ENCODE results near the gene MYO1D. TPM values are rescaled to one million over a fixed set of nuclear protein-coding genes. Genes with fewer than 3 reads are reported as not detected.

The MYO1D gene
- total RNA-seq, 2 donors from 2014 or later = 238 to 382 TPM

DNA sequence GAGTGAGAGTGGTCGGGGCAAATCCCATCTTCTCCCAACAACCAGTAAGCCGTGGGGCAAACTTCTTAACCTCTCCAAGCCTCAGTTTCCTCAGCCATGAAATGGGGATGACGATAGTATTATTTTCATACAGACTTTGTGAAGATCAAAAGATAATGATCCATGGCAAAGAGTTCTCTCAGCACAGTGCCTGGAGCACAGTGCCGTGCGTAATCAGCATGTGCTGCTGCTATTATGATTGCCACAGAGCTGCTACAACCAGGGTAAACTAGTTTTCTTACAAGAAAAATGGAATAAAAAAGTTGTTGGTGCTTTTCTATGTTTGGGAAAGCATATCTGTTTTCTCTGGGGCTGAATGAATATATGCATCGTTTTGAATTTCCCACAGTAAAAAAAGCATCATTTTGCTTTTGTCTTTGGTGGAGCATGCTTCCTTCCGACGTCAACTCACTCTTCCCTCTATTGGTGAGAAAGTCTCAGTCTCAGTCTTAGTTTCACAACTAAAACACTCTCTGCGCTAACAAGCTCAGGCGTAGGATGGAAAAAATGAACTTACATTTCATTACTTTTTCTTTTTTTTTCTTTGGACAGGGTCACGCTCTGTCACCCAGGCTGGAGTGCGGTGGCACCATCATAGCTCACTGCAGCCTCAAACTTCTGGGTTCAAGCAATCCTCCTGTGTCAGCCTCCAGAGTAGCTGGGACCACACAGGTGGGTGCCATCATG, 352.9 kb downstream of the MYO1D start:
- Histone ChIP-seq H3K9me3 (no peaks in the 10 kb centered on the region), H3K36me3 (no peaks in the 10 kb centered on the region), H3K4me1 (peaks cover 1% of the 10 kb centered on the region), H3K9ac (ENCODE audit: low read depth in 2 of 2, low read length in 2 of 2) (no peak overlapping the region), H3K27ac (no peak overlapping the region), H3K4me3 (no peak overlapping the region), H3K27me3 (no peaks in the 10 kb centered on the region)
- no peak for DNase-seq
- TF ChIP-seq, protein P1, sequence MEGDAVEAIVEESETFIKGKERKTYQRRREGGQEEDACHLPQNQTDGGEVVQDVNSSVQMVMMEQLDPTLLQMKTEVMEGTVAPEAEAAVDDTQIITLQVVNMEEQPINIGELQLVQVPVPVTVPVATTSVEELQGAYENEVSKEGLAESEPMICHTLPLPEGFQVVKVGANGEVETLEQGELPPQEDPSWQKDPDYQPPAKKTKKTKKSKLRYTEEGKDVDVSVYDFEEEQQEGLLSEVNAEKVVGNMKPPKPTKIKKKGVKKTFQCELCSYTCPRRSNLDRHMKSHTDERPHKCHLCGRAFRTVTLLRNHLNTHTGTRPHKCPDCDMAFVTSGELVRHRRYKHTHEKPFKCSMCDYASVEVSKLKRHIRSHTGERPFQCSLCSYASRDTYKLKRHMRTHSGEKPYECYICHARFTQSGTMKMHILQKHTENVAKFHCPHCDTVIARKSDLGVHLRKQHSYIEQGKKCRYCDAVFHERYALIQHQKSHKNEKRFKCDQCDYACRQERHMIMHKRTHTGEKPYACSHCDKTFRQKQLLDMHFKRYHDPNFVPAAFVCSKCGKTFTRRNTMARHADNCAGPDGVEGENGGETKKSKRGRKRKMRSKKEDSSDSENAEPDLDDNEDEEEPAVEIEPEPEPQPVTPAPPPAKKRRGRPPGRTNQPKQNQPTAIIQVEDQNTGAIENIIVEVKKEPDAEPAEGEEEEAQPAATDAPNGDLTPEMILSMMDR (IDR thresholded peaks at IDR 0.05) = no peak
- intact Hi-C loops (cut with DNase I) = no loop called here

DNA sequence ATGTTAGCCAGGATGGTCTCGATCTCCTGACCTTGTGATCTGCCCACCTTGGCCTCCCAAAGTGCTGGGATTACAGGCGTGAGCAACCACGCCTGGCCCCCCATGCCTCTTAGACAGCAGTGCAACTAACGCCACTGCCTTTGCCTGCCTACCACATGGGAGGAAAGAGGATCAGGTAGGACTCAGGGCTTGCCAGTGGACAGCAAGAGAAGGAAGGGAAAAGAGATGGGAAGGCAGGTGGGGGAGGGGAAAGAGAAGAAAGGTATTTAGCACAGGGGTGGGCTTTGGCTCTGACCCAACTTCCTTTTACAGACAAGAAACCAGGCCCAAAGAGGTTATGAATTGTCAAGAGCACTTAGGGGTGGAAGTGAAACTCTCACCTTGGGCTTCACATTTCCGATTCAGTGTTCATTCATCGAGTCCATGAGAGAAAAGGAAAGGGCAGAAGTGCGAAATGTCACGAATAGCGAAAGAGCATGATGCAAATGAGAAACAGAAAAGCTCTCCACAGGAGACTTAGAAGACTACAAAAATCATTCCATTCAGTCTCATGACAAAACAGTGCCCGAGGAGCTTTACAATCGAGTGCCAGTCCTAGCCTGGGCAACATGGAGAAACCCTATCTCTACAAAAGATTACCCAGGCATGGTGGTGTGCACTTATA, 353.8 kb downstream of the MYO1D start:
- TF ChIP-seq, protein P1 (IDR thresholded peaks at IDR 0.05) = no peak
- no peaks in the 10 kb centered on the region for H3K27me3 ChIP-seq
- H3K9me3 ChIP-seq = no peaks in the 10 kb centered on the region
- H3K36me3 ChIP-seq = no peaks in the 10 kb centered on the region
- H3K9ac ChIP-seq (ENCODE audit: low read depth in 2 of 2, low read length in 2 of 2) = no peak overlapping the region
- H3K27ac ChIP-seq = no peak overlapping the region
- H3K4me1 ChIP-seq = peaks cover 4% of the 10 kb centered on the region
- no peak overlapping the region for H3K4me3 ChIP-seq
- DNase-seq = no peak
- intact Hi-C loops (cut with DNase I) = no loop called here

DNA sequence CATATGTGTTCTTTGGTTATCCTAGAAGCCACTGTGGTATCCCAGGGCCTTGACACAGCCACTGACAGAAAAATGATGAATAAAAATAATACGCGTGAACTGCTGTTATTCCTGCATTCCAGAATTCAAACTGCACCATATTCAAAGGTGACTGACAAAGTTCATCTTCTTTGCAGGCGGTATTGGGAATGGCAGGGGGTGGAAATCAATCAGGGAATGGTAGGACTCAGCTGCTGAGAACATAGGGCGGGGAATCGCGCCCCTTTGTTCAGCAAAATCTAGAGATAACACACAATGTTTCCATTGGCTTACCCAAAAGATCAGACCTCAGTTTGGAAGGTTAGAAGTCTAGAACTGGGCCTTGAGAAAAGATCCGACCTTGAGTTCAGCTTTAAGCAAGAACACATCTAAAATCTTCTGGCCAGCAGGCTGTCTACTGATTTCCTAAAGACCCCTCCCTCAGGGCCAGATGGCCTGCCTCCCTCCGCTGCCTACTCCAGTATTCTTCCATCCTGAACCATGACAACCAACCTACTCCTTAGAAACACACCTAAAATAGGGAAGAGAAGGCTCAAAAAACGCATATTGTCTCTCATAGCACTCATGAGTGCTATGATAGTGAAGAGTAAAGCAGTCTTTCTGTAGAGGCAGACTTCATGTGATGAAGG, 356.1 kb downstream of the MYO1D start:
- peaks cover 4% of the 10 kb centered on the region for H3K4me1 ChIP-seq
- no peak overlapping the region for H3K9ac ChIP-seq (ENCODE audit: low read depth in 2 of 2, low read length in 2 of 2)
- DNase-seq = no peak
- H3K27me3 ChIP-seq = no peaks in the 10 kb centered on the region
- H3K27ac ChIP-seq = no peak overlapping the region
- intact Hi-C loops (cut with DNase I) = no loop called here
- TF ChIP-seq, protein P1 (IDR thresholded peaks at IDR 0.05) = no peak
- no peaks in the 10 kb centered on the region for H3K9me3 ChIP-seq
- no peaks in the 10 kb centered on the region for H3K36me3 ChIP-seq
- H3K4me3 ChIP-seq = no peak overlapping the region

DNA sequence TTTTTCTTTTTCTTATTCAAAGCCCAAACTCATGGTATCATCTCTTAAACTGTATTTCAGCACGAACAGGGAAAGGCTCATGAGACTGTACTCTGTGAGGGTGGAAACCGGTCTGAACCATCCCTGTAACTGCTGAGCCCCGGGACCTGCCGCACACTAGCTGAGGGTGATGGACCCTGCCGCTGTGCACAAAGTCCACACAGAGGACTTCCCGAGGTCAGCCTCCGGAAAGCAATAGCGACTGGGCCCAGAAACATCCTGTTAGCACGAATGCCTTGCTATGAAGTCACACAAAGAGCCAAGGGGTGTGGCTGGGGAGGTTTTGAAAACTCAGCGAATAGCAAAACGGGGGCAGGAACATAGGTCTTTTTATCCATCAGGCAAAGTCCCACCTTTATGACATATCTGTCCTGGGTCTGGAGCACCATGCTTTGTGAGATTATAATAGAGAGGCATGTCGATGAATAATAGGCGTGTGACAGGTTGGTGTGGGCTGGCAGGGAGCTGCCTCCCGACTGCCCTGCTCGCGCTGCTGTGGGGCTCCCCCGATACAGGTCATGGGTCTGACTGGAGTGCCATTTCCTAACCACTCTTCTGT, 356.7 kb downstream of the MYO1D start:
- DNase-seq = peak; percentile 26
- Histone ChIP-seq H3K9ac (ENCODE audit: low read depth in 2 of 2, low read length in 2 of 2) (no peak overlapping the region), H3K4me1 (peaks cover 4% of the 10 kb centered on the region), H3K36me3 (no peaks in the 10 kb centered on the region), H3K27ac (no peak overlapping the region), H3K27me3 (no peaks in the 10 kb centered on the region), H3K4me3 (no peak overlapping the region), H3K9me3 (no peaks in the 10 kb centered on the region)
- intact Hi-C loops (cut with DNase I) = no loop called here
- TF ChIP-seq, protein P1 (IDR thresholded peaks at IDR 0.05) = no peak
